K562 treated with DMSO at 1 percent for 4 hours (cell line): Measurements from ENCODE around the gene TRAPPC12. TPM values are rescaled to one million over a fixed set of nuclear protein-coding genes. Genes with fewer than 3 reads are reported as not detected.

Experiments used
- total RNA-seq: library from RNA; unstranded; fragments of 300-600 nt; gene quantifications from 2 replicates; pipeline ENCODE4 v1.2.3, GENCODE V29; 2022; ENCODE audit not compliant: insufficient read depth

The TRAPPC12 gene
- total RNA-seq = 57.5 and 61.2 TPM in 2 replicates

GRCh38 chr2:3379647-3380534, at the start of gene TRAPPC12:
TSS of gene TRAPPC12 (plus strand) at chr2:3379694. CDS start at chr2:3387624, 7,930 bp downstream.

DNA sequence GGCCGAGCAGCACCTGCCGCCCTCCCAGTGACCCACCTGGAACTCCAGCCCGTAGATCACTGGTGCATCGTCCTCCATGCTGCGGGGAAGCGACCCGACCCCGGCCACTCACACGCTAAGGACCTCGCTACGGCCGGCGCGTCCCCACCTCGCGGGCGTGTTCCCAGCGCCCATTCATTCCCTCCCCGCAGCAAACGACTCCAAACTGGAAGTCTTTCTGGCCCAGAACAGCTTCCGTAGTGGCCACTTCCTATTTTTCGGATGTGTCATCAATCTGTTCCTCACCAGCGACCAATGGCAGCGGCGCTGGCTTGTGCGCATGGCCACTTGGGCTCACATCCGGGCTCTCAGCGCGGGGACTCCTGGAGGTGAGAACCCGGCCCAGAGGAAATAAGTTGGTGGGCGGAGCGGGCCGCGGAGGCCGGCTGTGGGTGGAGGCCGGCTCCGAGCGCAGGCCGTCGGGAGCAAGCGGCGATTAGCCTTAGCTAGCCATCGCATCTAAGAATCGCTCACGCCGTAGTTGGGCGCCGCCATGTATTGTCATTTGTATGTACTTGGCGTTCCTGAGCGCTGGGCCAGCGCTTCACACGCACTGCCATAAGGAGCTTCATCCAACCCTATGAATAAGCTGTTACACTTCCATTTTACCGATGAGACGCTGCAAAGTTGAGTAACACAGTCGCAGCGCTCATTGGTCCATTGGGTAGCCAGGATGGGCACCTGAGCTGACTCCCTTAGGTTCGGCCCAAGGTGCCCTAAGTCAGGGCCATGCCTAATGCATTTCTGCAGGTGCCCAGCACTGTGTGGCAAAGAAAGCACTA, 1.7 kb upstream of the TRAPPC12 start, which contains the start of gene EIPR1:
EIPR1 (minus strand) TSS at position 207 of the 821 bp plus-strand sequence; CDS start at position 78, 129 bp downstream.

DNA sequence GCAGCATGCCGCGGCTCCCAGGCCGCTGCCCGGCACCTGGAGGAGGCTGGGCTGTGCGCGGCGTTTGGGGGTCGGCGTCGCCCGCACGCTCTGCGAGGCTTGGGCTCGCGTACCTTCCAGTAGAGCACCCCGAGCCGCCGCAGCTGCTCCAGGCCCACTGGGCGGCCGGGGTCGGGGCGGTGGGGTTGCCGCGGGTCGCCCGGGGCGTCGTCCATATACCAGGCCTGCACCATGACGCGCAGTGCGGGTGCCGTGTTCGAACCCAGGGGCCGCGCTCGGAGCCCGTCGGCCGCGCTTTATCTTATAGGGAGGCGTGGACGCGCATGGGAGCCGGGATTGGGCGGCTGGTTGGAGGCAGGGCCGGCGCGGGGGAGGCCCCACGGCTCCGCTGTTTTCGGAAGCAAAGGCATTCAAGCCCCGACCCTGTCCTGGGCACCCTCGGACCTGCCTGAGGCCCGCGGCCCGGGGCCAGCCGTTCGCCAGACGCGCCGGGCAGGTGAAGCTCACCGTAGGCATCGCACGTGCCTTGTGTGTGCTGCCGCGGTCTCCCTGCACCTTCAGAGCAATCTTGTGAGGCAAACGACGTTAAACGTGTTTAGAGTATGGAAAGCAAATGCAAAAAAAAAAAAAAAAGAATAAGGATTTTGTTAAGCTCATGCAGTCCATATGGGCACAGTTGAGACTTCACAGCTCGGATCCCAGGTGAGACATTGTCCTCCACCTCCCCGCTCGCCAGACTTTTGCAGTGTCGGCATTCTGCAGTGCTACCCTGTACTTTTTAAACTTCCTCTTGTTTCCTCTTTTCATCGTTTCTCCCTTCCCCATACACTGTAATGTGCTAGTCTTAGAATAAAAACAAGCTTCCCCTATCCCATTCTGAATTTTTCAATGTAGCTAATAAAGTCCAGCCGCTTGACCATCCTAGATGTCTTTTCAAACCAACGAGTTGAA, 140.0 kb downstream of the TRAPPC12 start, which contains the start of gene ADI1:
ADI1 (minus strand) TSS at position 277 of the 951 bp plus-strand sequence; CDS start at position 233, 44 bp downstream.

Other genes starting within 250 kb of the TRAPPC12 start
- 22.5 and 31.1 TPM in 2 replicates for gene EIPR1, start 1.9 kb upstream of the TRAPPC12 start, total RNA-seq
- 38.8 and 42.5 TPM in 2 replicates for gene ADI1, start 139.8 kb downstream of the TRAPPC12 start, total RNA-seq
- gene RNASEH1, start 178.6 kb downstream of the TRAPPC12 start, total RNA-seq = 15.0 and 16.2 TPM in 2 replicates
- gene RPS7, start 195.6 kb downstream of the TRAPPC12 start, total RNA-seq = 3,155 and 3,182 TPM in 2 replicates
- 4.2 and 8.3 TPM in 2 replicates for gene COLEC11, start 215.4 kb downstream of the TRAPPC12 start, total RNA-seq